NCI-H1105 (cell line): ENCODE data around the gene ME1.
"Not testable (repeated sequence)": the region's sequence is repeated elsewhere in the genome, so short reads cannot be mapped to it uniquely, and the experiment has no call there.

ENCODE experiments used
- DNase-seq: peaks from one replicate; lab custom pipeline; 2025; lab: John Stamatoyannopoulos, UW

Gene ME1

DNA sequence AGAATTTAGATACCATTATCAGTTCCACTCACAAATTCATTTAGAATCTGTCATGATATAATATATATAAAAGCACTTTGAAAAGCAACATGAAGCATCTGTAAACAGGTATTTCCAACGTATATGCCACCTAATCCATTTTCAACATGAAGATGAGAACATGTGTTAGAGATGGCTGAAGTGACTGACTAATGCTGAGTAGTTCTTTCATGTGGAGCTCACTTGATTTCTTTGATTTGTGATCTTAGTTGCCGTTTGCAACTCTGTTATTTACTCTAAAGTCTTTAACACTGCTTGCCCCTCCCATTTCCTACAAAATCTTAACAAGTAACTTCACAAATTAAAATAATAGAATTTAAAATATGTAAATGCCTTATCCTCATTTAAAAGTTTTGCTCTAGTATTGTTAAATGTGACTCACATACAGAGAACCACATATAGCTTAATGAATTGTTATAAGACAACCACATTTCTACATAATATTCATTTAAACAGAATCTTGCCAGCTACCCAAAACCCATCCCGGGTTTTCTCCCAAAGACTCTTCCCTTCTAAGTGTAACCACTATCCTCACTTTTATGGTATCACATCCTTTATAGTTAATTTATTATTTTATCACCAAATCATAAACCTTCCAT, 78.3 kb downstream of the ME1 start:
- no peak for DNase-seq

DNA sequence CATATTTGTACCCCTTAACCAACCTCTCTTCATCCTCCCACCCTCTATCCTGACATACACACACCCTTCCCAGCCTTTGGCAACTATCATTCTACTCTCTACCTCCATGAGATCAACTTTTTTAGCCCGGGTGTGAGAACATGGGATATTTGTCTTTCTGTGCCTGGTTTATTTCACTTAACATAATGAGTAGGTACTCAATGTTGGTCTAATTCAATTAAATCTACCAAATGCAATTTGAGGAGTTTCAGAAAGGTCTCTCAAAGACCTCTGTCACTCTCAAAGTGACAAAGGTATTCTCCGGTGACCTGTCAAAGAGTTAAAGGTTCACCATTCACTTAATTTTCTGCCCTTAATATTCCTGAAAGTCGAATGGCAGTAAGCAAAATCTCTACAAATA, 87.7 kb downstream of the ME1 start:
- no peak for DNase-seq

DNA sequence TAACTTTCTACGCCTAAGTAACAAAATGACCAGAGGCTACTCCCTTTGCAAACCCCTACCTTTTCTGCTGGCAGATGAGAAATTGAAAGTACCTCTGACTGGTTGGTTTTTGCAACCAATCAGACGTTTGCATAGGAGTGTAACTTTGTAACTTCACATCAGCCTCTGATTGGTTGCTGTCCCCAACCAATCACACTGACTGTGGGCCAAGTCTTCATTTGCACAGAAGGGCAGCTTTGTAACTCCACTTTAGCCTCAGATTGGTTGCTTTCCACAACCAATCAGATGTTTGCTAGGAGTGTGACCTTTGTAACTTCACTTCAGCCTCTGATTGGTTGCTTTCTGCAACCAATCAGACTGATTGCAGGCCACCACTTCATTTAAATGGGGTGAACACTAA, 89.1 kb downstream of the ME1 start:
- no peak for DNase-seq

DNA sequence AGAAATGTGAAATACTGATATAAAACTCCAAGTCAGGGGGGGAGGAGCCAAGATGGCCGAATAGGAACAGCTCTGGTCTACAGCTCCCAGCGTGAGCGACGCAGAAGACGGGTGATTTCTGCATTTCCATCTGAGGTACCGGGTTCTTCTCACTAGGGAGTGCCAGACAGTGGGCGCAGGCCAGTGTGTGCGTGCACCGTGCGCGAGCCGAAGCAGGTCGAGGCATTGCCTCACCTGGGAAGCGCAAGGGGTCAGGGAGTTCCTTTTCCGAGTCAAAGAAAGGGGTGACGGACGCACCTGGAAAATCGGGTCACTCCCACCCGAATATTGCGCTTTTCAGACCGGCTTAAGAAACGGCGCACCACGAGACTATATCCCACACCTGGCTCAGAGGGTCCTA, 96.9 kb downstream of the ME1 start:
- peak; percentile 4 for DNase-seq

DNA sequence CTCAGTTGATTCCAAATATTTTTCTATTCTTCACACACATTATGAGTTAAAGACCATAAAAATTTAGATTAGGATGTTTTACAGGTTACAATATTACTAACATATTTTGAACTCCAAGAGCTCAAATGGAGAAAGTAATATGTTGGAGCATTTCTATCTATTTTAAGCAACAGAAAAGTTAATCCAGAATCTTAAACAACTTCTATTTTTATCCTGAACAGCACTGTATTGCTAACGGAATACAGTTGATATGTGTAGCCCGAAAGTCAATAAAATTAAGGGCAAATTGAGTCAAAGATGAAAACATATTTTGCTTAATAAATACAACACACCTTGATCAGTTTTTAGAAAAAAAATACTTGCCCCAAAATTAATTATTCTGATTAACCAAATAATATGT, 97.4 kb downstream of the ME1 start:
- no peak for DNase-seq

DNA sequence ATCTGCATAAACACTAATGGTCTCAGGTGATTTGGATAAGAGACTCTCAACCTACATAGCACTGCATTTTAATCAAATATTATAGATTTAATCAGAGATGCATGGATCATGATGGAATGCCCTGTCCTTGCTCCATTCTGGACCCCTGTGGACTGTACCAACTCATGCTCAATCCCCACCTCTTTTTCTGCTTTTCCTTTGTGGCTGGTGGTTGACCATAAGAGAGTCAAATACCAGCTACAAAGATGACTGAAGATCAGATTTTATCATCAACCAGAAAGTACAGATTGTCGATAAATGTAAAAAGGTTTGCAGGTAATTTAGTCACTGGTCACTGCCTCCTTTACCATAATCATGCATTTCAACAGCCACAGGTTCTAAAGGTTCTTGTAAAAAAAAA, 116.2 kb downstream of the ME1 start:
- DNase-seq, result no peak

DNA sequence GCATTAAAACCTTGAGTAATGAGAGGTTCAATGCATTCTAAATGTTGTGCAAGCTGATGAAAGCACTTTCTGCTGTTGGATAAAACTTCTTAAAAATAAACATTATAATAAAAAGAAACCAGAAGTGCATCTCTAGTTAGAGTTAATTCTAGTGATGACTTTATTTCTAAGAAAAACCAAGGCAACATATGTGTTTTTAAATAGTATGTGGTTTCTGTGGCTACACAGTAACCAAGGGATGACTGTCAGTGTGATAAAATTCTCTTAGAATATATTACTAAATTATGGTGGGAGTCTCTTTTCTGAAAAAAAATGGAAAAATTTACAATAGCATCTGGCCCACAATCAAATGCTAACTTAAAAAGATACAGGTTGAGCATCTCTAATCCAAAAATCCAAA, 117.0 kb downstream of the ME1 start:
- no peak for DNase-seq

DNA sequence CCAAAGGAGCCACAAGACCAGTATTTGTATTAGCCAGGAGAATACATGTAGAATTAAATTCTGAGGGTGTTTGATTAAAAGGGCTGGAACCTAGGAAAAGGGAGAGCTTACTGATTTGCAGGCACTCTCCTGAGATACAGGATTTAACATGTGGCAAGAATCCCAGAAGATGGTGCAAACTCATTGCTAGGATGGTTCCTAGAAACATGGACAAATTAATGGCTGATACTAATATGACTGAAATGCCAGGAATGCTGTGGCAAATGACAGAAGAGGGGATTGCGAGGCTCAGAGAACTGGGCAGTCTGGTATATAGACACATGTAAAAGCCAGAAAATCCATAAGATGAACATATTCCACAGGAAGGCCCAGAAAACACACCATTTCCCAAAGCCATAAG, 119.6 kb downstream of the ME1 start:
- no peak for DNase-seq

DNA sequence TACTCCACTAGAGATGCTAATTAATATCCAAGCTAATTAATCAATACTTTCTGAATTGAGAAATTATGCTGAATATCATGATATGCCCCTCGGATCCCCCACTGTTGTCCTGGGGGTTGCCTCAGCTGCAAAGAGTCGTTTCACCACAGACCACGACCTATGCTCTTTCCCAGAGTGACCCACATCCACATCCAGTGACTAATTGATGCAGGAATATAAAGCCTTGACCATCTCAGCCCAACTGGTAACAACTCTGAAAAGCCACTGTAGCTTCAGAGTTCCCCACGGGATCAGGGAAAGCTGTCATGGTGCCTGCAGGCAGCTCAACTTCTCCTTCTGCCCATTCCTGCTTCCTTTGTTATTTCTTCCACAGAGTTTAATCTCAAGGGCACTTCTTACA, 120.8 kb downstream of the ME1 start:
- DNase-seq, result no peak

DNA sequence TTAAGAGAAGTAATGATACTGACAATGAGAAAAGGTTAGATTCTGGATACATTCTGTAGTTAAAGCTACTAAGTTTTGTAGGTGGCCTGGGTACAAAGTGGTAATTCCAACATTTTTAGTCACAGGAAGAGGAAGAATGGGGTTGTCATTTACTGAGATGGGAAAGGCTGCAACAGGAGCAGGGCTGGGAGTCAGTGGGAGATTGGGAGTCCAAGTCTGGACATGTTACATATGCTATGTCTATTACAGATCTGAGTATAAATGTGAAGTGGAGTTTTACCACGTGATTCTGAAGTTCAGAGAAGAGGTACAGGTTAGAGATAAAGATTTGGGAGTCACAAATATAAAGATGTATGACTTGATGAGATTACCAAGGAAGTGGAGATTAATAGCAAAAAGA, 121.5 kb downstream of the ME1 start:
- DNase-seq, result no peak

DNA sequence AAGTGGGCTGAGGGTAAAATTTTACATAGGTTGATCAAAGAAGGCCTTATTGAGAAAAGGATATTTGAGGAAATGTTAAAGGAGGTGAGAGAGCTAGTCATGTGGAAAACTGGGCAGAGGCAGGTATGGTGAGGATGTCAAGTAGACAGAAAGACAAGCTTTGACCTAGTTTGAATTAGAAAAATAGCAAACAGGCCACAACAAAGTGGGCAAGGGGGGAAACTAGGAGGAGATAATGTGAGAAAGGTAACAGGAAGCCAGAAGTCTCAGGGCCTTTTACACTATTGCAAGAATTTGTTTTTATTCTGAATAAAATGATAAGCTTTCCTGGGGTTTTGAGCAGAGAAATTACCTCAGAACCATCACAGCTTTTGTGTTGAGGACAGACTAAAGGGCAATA, 122.0 kb downstream of the ME1 start:
- DNase-seq, result no peak

DNA sequence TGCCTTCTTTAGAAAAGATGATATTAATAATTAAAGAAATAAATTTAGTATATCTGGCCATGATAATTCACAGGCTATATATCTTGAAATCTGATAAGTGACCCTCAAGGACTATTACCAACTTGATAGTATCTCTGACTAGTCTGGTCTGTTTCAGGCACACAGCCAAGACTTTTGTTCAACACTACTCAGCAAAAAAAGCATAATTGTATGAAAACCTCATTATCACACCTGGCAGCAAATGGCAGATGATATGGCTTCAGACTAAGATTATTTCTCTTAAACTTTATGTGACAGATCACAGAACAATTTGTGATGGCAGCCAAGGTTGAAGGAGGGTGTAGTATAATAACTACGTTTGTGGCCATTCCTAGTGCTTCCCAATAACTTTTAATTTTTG, 123.0 kb downstream of the ME1 start:
- DNase-seq, result peak; percentile 75

DNA sequence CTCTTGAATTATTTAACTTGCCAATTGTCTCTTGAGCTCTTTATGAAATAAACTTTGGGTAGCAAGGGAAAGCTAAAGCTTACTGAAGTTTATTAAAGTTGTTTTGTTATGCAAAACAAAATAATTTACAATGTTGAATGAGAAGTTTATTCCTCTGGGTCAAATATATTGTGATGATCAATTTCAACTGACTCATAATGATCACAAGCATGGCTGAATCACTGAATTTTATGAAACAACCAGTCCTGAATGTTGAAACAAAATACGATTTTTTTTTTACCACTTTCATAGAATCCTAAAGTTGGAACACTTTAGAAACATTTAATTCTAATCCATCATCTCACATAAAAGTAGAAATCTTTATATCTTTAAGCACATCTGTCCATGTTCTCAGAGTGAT, 127.4 kb downstream of the ME1 start:
- no peak for DNase-seq

DNA sequence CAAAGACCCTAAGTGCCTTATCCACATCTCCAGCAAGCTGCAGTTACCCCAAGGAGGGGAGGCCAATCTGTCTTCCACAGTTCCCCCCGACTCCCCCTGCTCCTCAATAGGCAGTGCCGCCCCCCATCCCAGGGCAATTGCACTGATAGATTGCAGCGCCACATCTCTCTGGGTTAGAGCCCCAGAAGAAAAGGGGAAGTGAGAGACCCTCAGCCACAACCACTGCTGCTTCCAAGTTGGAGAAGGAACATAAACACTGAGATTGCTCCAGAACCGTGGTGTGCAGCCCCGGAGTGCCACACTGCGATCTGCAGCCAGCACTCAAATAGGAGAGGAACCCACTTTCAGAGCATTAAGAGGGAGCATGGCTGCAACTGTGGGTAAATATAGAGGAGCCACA, 136.2 kb downstream of the ME1 start:
- no peak for DNase-seq

DNA sequence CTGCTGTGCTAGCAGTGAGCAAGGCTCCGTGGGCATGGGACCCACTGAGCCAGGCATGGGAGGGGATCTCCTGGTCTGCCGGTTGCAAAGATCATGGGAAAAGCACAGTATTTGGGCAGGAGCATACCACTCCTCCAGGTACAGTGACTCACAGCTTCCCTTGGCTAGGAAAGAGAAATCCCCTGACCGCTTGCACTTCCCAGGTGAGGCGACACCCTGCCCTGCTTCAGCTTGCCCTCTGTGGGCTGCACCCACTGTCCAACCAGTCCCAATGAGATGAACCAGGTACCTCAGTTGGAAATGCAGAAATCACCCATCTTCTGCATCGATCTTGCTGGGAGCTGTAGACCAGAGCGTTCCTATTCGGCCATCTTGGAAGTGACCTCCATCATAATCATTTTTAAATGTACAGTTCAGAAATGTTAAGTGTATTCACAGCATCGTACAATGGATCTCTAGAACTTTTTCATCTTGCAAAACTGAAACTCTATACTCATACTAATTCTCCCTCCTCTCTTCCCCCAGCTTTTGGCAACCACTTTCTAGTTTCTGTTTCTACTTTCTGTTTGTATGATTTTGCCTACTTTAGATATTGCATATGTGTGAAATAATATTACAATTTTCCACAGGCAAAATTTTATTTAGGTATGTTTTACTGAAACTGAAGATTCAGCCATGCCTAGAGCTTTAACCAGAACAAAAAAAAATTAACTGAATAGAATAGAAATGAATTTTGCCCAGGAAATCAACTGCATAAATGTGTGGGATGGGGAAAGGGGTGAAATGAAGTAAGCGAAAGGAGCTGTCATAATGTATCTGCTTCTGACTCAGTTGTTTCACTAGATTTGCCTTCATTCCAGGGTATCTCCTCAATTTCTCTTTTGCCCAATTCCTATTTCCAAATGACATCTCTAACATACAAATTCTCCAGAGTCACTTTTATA, 137.7 kb downstream of the ME1 start:
- DNase-seq, result no peak

DNA sequence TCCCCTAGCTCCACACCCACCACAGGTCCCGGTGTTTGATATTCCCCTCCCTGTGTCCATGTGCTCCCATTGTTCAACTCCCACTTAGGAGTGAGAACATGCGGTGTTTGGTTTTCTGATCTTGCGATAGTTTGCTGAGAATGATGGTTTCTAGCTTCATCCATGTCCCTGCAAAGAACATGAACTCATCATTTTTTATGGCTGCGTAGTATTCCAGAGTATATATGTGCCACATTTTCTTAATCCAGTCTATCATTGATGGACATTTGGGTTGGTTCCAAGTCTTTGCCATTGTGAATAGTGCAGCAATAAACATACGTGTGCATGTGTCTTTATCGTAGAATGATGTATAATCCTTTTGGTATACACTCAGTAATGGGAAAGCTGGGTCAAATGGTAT, 143.6 kb downstream of the ME1 start:
- not testable (repeated sequence) for DNase-seq

DNA sequence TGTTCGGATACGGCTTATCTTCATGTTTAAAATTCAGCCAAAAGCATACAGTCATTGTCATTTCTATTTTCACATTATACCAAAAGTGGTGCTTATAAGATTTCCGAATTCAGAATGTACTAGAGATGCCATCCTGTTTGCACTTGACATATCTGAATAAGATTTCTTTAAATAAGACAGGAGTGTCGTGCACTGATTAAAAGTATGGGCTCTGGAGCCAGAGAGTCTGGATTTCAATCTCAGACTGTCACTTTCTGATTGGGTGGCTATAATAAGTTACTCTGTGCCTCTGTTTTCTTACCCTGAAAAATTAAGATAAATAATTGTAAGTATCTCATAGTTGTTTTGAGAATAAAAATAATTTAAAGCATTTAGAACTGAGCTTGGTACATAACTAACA, 144.9 kb downstream of the ME1 start:
- DNase-seq, result no peak

DNA sequence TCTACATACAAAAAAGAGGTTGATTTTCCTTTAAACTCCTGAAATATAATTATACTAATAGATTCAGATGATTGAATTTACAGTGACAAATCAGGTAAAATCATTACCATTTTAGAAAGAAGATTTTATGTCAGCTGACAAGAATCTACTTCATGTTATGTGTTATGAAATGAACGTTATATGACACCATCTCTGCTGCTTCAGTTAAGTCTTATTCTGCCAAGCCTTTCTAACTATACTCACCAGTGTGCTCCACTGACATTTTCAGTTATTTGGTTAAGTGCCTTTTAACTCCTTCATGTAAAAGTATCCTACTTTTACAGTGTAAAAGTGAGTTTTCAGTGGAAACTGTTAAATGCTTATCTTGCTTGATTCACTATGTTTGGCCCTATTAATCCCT, 157.3 kb downstream of the ME1 start:
- DNase-seq, result no peak

DNA sequence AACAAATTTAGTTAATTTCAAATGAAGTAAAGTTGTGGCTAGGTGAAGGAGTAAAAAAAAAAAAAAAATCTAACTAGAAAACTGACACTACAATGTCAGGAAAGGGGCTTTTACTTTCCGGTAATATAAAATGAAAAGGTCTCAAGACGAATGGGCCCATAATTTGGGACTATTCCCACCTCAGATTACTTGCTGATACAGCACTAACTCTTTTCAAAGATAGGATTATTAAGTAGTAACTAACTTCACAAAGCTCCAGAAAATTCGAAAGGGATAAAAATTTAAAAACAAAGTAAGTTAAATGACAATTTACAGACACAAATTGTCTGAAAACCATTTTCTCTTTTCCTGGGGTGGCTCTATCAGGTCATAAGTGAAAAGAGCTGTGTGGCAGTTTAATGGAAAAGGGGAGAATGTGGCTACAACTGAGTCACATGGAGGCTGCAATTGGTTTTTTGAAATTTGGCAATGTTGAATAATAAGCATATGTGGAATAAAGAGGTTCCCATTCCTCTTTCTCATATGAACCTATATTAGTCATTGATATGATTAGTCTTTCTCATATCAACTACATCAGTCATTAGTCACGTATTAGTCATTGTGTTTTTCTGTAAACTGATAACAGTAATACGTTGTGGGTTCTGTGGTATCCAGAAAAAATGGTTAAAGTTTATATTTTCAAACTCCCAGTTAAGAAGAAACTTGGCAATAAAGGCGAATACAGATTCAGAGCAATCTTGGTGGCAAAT, 159.7 kb downstream of the ME1 start:
- DNase-seq, result no peak

DNA sequence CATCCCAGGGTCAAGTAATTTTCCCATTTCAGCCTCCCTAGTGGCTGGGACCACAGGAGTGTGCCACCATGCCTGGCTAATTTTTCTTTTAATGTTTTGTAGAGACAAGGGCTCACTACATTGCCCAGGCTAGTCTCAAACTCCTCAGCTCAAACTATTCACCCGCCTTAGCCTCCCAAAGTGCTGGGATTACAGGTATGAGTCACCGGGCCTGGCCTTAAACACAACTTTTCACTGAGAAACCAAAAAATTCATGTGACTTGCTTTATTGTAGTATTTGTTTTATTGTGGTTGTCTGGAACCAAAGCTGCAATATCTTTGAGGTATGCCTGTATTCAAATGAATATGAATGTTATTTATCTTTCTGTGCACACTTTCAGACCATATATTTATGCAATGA, 165.5 kb downstream of the ME1 start:
- no peak for DNase-seq

DNA sequence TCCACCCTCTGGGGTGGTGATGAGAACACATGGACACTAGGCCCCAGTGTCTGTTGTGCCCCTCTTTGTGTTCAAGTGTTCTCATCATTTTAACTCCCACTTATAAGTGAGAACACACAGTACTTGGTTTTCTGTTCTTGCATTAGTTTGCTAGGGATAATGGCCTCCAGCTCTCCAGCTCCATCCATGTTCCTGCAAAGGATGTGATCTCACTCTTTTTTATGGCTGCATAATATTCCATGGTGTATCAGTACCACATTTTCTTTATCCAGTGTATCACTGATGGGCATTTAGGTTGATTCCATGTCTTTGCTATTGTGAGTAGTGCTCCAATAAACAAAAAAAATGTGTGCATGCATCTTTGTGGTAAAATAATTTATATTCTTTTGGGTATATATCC, 170.3 kb downstream of the ME1 start:
- no peak for DNase-seq

DNA sequence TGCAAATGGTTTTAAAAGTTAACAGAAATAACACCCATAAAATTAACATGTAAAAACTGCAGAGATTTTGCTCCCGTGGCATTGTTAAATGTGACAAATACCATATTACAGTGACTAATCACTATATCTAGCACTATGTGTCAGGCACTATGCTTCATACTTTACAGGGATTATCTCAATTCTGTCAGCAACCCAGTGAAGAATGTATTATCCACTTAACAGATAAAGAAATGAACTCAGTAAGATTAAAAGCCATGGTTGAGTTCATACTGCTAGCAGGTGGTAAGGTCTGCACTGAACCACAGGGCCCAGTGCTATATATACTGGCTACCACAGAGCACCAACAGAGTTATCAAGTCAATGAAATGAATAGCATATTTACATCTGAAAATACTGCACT, 172.3 kb downstream of the ME1 start:
- DNase-seq, result no peak

DNA sequence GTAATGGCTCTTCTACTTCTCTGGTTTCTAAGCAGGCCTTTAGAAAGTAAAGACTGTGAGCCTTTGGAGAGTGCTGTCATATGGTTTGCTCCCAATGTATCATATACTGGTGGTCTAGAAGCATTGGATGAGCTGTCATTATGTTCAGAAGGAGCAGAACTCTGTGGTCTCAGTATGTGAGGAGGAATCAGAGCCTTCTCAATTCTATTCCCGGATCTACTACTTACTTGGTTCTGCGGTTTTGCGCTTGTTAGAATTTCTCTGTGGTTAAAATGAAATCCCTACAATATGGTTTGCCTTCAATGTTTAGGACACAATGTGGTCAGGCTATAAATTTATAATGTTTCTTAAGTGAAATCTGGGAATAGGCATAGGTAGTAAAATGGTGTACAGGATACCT, 173.1 kb downstream of the ME1 start:
- DNase-seq, result no peak
